Activated naive CD4-positive, alpha-beta T cell treated with anti-CD3 and anti-CD28 coated beads, Interleukin-2, amount 50 U/mL, for 72 hours (primary cell): Measurements from ENCODE around the gene FBXO3. TPM values are rescaled to one million over a fixed set of nuclear protein-coding genes. Genes with fewer than 3 reads are reported as not detected.
A peak's percentile ranks its signal among the peaks of the same experiment; 100 is the strongest.

Experiments used
- ATAC-seq, 2 donors: fragments of 150-1000 bp; cut with Tn5 transposase; 2 replicates each; pipeline ENCODE4 v1.10.0; 2021; ENCODE audit warnings: mild to moderate bottlenecking in 2 of 2, moderate library complexity in 2 of 2
- DNase-seq, 2 donors: peaks; one replicate each; pipeline ENCODE4 v3.0.0; 2021 to 2022; ENCODE audit warnings: low spot score in 2 of 2
- H3K27ac Mint-ChIP-seq, 2 donors: one replicate each; pipeline ENCODE4 v1.8.0; 2022; ENCODE audit warnings: mild to moderate bottlenecking in 2 of 2, mixed read lengths in 2 of 2
- H3K36me3 Mint-ChIP-seq, 2 donors: one replicate each; pipeline ENCODE4 v1.8.0; 2022; ENCODE audit warnings: mixed read lengths in 2 of 2
- H3K9me3 Mint-ChIP-seq, 2 donors: one replicate each; pipeline ENCODE4 v1.8.0; 2022; ENCODE audit warnings: mixed read lengths in 2 of 2
- total RNA-seq, 2 donors: library from RNA; stranded (reverse); gene quantifications; one replicate each; pipeline ENCODE4 v1.2.3, GENCODE V29; 2022

The FBXO3 gene
- total RNA-seq, 2 donors from 2014 or later, result 13.3 to 18.4 TPM

DNA sequence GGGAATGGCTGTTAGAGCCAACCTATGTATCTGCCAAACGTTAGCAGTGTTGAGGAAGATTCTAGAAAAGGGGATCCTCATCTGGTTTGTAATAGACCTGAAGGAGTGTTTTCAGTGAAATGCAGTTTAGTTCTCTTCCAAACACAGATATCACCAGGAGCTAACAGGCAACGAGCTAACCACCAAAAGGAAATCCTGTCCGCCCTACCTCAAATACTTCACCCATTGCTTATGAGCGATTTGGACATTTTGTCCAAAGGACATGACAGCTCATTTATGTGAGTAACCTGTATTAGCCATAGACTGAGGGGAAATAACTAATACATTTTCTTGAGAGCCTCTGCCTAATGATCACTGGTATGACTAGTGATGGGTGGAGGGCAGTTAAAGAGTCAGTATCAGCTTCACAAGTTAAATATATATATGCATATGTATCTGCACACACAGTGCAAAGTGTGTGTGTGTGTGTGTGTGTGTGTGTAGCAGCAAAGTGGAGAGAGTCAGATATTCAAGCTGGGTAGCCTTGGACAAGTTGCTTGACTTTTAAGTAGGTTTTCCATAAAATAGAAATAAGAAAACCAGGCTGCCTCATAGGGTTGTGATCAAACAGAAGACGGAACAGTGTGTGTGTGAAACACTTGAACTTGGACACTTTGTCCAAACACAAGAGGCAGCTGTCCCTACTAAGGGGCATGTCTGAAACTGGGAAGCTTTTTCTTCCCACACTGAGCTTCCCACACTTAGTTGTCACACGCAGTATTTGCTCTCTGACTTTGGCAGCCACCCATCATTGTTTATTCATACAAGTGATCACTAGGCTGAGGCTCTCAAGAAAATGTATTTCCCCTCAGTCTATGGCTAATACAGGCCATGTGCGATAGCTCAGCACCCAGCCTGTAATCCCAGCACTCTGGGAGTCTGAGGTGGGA lies 72.8 kb downstream of the FBXO3 start:
- DNase-seq, result no peak
- ATAC-seq, result no peak
- Mint-ChIP-seq H3K9me3 (no peaks in the 10 kb centered on the region), H3K27ac (peak overlapping the region; percentile 8 to 95), H3K36me3 (no peaks in the 10 kb centered on the region)

DNA sequence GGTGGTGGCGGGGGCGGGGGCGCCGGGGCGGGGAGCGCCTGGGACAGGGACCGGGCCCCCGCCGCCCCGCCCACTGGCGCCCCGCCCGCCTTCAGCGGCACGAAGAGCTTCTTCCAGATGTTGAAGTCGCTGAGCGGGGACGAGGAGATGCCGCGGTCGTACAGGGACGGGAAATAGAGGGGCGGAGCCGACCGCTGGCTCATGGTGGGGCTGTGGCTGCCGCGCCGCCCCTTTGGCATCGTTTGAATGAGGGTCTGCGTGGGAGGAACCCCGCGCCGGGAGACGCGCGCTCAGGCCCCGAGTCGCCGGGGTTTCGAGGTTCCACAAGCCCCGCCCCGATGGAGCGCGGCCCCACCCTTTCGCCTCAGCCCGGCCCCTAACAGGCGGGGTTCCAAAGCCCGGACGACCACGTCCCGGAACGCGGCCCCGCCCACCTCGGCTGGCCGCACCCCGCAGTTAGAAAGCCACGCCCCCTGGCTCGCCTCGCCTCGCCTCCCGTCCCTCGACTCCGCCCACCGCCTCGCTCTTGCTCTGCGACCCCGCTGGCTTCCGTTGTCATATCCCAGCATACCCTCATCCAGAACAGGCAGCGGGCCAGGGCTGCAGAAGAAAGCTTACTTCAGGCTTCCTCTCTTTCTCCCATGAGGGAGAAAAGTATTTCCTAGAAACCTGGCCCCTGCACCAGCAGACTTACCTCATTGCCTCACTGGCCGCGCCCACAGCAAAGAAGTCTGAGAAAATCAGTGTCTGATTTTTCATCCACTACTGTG lies 73.6 kb downstream of the FBXO3 start, which contains the start of gene C11orf91:
TSS of gene C11orf91 (minus strand) at position 325 of the 770 bp plus-strand sequence. CDS start at position 239, 86 bp downstream.
- Mint-ChIP-seq H3K27ac (peak within 1 kb of the TSS; percentile 8 to 95), H3K36me3 (no peaks in the 10 kb centered on the region), H3K9me3 (no peaks in the 10 kb centered on the region)
- DNase-seq (peak; percentile 88 to 94), ATAC-seq (peak; percentile 88 to 94)

DNA sequence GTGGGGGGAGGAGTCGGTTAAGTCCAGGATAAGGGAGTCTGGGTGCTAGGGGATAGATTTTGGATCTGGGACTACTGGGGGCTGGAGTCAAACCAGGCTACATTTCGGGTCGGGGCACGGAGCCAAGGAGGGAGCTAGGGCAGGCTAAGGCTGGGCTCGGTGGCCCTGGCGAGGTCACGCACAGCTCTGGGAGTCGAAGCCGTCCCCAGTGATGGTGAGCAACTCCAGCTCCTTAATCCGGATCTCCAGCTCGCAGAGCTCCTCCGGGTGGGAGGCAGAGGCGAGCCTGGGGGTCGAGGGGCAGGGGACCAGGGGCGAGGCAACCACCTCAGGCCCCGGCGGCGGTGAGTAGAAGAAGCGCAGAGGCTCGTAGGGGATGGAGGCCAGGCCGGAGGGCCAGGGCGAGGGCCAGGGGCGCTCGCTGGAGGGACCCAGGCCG lies 74.2 kb downstream of the FBXO3 start:
- no peak for ATAC-seq
- Mint-ChIP-seq H3K27ac (peak overlapping the region in 1 of 2 donors; percentile 87), H3K9me3 (no peaks in the 10 kb centered on the region), H3K36me3 (no peaks in the 10 kb centered on the region)
- DNase-seq, result no peak

DNA sequence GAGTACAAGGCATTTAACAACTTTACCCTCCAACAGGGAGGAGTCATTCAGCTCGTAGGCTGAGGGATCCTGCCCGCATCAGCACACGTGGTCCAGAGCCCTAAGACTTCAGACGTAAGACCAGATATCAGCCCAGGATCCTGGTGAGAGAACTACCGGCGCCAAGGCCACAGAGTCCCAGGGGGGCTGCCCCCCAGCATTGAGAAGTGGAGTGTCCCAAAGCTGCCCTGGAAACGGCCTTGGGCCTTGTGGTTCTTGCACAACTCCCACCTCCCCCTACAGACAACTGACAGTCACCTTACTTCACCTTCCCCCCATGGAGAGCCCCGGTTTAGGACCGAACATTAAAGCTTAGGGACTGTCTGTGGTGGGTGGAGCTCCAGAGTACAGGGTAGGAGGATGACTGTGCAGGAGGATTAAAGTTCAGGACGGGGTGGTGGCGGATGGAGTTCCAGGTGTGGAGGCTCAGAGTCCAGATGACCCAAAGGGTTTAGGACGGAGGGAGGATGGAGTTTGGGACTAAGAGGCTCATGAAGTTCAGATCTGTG lies 74.7 kb downstream of the FBXO3 start:
- ATAC-seq (no peak), DNase-seq (no peak)
- Mint-ChIP-seq H3K9me3 (no peaks in the 10 kb centered on the region), H3K36me3 (no peaks in the 10 kb centered on the region), H3K27ac (peak overlapping the region in 1 of 2 donors; percentile 87)

DNA sequence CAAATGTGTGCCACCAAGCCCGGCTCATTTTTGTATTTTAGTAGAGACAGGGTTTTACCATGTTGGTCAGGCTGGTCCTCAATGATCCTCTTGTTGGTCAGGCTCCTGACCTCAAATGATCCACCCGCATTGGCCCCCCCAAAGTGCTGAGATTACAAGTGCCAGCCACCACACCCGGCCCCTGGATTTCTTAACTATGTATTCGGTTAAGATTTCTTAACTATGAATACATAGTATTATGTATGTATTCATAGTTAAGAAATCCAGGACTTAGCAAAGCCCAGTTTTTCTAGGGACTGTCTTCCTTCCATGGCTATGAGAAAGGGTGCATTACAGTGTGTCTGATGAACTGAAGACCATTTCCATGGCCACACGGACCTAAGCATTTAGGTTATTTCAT lies 75.4 kb downstream of the FBXO3 start:
- DNase-seq, result no peak
- no peaks in the 10 kb centered on the region for H3K9me3 Mint-ChIP-seq
- H3K27ac Mint-ChIP-seq, result no peak overlapping the region
- no peak for ATAC-seq
- H3K36me3 Mint-ChIP-seq, result no peaks in the 10 kb centered on the region

DNA sequence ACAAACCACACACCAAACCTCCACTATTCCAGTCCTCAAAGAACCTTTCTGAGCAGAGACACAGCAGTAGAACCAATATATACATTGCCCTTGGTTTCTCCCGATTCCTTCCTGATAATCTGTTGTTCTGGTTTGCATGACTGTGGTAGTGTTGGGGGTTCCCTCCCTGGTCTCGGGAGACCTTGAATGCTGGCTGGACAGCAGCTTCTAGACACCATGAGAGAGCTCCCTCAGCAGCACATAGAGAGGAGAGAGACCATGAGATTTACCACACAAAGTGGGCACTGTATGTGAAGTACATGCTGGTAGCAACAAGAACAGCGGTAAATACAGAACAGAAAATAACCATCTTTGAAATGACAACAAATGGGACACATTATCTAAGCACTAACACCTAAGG lies 76.3 kb downstream of the FBXO3 start:
- no peak for ATAC-seq
- H3K27ac Mint-ChIP-seq, result no peak overlapping the region
- H3K9me3 Mint-ChIP-seq, result no peaks in the 10 kb centered on the region
- no peak for DNase-seq
- no peaks in the 10 kb centered on the region for H3K36me3 Mint-ChIP-seq

DNA sequence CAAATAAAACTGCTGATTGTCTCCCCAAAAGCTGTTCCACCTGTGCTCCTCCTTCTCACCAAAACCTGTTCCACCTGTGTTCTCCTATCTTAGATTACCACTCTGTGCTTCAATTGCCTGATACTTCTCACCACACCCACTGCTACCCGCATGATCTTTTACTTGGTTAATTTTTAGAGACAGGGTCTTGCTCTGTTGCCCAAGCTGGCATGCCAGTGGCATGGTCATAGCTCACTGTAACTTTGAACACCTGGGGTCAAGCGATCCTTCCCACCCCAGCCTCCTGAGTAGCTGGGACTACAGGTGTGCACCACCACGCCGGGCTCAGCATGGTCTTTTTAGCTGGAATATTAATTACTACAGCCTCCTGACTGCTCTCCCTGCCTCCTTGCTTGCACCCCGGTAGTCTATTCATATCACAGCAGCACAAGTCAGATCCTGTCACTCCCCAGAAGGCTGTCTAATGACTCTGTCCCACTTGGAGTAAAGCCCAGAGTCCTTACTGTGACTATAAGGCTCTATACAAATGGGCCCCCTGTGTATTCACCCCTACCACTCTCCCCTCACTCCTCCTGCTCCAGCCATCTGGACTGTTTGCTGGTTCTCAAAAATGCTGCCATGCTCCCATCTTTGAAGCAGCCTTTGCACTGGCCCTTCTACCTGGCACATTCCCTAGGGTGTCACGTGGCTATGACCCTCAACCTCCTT lies 77.2 kb downstream of the FBXO3 start:
- no peak for DNase-seq
- Mint-ChIP-seq H3K27ac (no peak overlapping the region), H3K36me3 (no peaks in the 10 kb centered on the region), H3K9me3 (no peaks in the 10 kb centered on the region)
- no peak for ATAC-seq

DNA sequence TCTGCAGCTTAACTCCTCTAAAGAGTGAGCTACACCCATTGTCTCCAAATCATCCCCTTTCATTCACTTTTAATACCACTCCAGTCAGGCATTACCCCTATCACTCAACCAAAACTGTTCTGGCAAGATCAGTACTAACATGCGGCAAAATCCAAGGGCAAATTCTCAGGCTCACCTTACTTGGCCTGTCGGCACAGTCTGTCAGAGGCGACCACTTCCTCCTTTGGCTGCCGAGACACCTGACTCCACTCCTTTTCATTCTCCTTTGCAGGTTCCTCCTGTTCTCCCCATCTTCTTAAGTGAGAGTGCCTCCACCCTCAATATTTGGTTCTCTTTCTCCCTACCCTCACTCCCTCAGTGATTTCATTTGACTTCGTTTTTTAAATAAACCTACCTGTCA lies 77.9 kb downstream of the FBXO3 start:
- DNase-seq (no peak), ATAC-seq (no peak)
- no peaks in the 10 kb centered on the region for H3K9me3 Mint-ChIP-seq
- no peaks in the 10 kb centered on the region for H3K36me3 Mint-ChIP-seq
- no peak overlapping the region for H3K27ac Mint-ChIP-seq

DNA sequence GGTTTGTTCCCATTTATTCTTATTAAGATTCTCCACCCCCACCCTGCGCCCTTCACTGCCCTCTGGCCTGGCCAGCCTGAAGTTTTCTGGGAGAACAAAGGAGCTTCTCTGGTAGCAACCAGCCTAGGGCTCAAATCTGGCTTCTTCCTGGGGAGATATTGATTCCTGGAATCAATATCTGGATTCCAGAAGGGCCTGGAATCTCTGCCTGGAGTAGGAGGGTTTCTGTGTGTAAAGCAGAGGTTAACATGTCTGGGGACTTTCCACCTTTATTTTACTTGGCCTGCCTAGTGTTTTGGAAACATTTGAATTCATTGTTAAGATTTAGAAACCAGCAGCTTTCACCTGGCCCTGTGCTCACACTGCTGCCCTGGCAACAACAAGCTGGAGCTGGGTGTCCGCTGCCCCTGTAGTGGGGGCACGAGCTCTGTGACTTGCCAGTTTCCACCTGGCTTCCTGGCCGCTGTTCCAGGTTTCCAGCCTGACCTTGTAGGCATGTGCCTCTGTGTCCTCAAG lies 79.2 kb downstream of the FBXO3 start:
- no peak for ATAC-seq

DNA sequence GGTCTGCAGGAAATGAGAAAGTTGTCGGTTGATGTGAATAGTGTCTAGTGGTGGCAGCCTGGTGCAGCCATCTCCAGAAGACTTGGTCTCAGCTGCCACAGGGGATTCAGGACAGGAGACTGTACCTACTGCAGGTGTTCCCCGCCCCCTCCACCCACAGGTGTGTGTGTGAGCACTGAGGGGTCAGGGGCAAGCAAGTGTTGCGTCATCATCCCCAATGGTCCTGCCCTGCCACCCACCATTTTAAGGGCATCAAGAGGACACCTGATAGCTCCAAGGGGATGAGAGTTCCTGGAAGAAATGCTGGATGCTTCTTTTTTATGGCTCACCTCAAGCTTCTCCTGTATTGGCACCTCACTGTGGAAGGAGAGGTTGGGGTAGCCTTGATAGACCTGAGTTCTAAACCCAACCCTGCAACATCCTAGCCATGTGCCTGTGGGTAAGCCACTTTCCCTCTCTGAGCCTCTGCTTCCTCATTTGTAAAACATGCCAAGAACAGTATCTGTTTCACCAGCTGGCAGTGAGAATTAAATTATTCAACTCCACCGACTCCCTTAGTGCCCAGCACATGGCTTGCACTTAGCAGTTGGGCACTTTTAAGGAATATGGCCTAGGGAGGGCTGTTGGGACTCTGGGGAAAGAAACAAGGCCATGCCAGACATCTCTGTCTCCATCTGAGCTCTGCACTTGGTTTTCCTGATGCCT lies 79.8 kb downstream of the FBXO3 start:
- H3K9me3 Mint-ChIP-seq, result no peaks in the 10 kb centered on the region
- no peak for DNase-seq
- no peak for ATAC-seq
- H3K36me3 Mint-ChIP-seq, result no peaks in the 10 kb centered on the region
- H3K27ac Mint-ChIP-seq, result no peak overlapping the region

More for the DNA sequence above, 79.2 kb downstream of the FBXO3 start:
- H3K9me3 Mint-ChIP-seq, result no peaks in the 10 kb centered on the region
- no peak for DNase-seq
- H3K27ac Mint-ChIP-seq, result no peak overlapping the region
- no peaks in the 10 kb centered on the region for H3K36me3 Mint-ChIP-seq

DNA sequence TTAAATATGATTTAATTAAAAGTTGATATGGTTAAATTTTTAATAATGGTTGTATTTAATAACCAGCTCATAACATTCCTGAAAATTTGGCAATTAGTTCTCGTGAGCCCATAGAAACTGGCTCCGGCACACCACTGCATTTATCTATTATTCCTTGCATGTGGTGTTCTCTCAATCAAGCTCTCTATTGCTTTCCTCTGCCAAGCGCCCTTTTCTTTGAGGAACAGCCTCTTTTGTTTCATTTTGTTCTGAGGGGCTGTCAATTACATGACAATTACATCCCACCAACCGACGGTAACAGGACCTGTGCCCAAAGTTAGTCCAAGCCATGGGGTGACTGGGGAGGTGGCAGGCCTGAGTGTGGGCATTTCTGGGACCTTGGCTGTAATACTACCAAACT lies 81.8 kb downstream of the FBXO3 start:
- Mint-ChIP-seq H3K27ac (no peak overlapping the region), H3K36me3 (no peaks in the 10 kb centered on the region), H3K9me3 (no peaks in the 10 kb centered on the region)
- ATAC-seq (no peak), DNase-seq (no peak)

DNA sequence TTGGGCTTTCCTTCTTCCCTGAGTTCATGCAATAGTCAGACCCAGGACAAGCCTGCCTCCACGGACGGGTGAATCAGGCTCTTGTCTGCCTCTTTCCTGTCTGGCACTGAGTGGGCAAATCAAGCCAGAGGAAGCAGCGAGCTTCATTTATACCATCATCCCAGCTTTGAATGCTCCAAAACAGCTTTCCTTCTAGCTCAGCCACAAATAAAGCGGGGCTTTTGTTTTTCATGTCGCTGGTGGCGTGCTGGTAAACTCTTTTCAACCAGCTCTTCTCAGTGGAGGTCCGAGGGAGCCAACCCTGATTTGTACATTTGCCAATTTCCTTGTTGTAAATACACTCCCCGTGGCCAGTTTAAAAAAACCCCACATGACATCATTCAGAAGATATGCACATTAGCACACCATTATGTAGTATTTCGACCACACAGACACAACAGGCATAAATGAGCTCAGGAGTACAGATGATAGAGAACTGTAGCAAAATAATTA lies 82.3 kb downstream of the FBXO3 start:
- Mint-ChIP-seq H3K36me3 (no peaks in the 10 kb centered on the region), H3K9me3 (no peaks in the 10 kb centered on the region), H3K27ac (no peak overlapping the region)
- no peak for ATAC-seq
- DNase-seq, result no peak

DNA sequence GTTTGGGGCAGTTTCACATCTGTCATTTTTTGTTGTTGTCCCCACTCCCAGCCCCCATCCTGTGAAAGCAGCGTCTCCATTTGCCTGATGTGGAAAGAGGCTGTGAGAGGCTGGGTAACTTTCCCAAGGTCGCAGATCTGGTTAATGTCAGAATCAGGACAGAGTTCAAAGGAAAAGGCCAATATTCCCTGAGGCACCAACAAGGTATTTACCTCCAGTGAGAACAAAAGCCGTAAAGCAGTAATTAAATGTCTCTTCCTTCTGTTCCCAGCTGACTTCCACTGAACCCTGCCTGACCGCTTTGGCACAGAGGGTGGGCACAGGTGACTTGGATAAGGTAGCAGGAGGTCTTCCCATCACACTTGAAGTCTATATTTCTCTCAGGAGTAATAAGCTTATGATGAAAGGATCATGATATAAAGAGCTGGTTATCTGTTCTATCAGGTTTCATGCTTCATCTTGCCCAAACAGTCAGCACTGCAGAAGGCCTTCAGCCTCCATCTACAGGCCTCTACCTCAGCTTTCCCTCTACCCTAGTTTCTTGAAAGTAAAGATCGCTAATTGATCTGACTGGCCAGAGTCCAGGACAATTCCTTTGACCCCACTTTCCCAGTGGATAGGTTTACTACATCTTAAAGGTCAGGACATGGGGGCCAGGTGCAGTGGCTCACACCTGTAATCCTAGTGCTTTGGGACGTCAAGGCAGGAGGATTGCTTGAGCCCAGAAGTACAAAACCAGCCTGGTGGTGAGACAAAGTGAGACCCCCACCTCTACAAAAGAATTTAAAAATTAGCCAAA lies 83.1 kb downstream of the FBXO3 start:
- H3K9me3 Mint-ChIP-seq, result no peaks in the 10 kb centered on the region
- DNase-seq, result no peak
- peak overlapping the region in 1 of 2 donors; percentile 90 for H3K27ac Mint-ChIP-seq
- no peak for ATAC-seq
- H3K36me3 Mint-ChIP-seq, result no peaks in the 10 kb centered on the region
